BE2C (cell line): ENCODE results near the gene PRXL2B.

Source experiments
- DNase-seq: peaks from one replicate; pipeline ENCODE4 v3.0.0-alpha.2; 2020
- H3K27me3 ChIP-seq: fragments of 250-450 bp; sonication (Bioruptor Pico); 2 replicates; pipeline ENCODE4 v1.5.1; 2020; ENCODE audit warnings: mild to moderate bottlenecking
- H3K36me3 ChIP-seq: fragments of 250-450 bp; sonication (Bioruptor Pico); 2 replicates; pipeline ENCODE4 v1.5.1; 2020; ENCODE audit warnings: mild to moderate bottlenecking
- H3K4me1 ChIP-seq: fragments of 250-450 bp; sonication (Bioruptor Pico); 2 replicates; pipeline ENCODE4 v1.5.1; 2020
- H3K4me3 ChIP-seq: 2 replicates; pipeline ENCODE4 v1.5.1; 2011; ENCODE audit warnings: low read depth, low read length
- H3K9me3 ChIP-seq: fragments of 250-450 bp; sonication (Bioruptor Pico); 2 replicates; pipeline ENCODE4 v1.5.1; 2020
- CTCF ChIP-seq: IDR thresholded peaks from 2 replicates; pipeline ENCODE4 v1.5.1; 2012; ENCODE audit warnings: mild to moderate bottlenecking, low read depth, low read length

PRXL2B gene

GRCh38 chr1:2580691-2581090, 5.9 kb upstream of the PRXL2B start:
- Histone ChIP-seq H3K9me3 (no peaks in the 10 kb centered on the region), H3K27me3 (no peaks in the 10 kb centered on the region), H3K36me3 (no peaks in the 10 kb centered on the region), H3K4me3 (no peak overlapping the region), H3K4me1 (peaks cover 6% of the 10 kb centered on the region)
- no peak for TF ChIP-seq CTCF
- DNase-seq, result no peak

- Histone ChIP-seq H3K4me3 (no peak overlapping the region), H3K4me1 (peaks cover 6% of the 10 kb centered on the region), H3K36me3 (no peaks in the 10 kb centered on the region), H3K27me3 (no peaks in the 10 kb centered on the region), H3K9me3 (no peaks in the 10 kb centered on the region)
- no peak for TF ChIP-seq CTCF
- DNase-seq, result no peak
Observed at GRCh38 chr1:2582391-2582790, 4.2 kb upstream of the PRXL2B start.

- Histone ChIP-seq H3K27me3 (no peaks in the 10 kb centered on the region), H3K9me3 (no peaks in the 10 kb centered on the region), H3K36me3 (no peaks in the 10 kb centered on the region), H3K4me3 (no peak overlapping the region), H3K4me1 (peaks cover 6% of the 10 kb centered on the region)
- no peak for DNase-seq
- no peak for TF ChIP-seq CTCF
Observed at GRCh38 chr1:2583331-2583791, 3.2 kb upstream of the PRXL2B start.

GRCh38 chr1:2583871-2584351, 2.7 kb upstream of the PRXL2B start:
- no peak for DNase-seq
- TF ChIP-seq CTCF, result no peak
- H3K9me3 ChIP-seq, result no peaks in the 10 kb centered on the region
- H3K4me1 ChIP-seq, result peaks cover 6% of the 10 kb centered on the region
- H3K36me3 ChIP-seq, result no peaks in the 10 kb centered on the region
- no peaks in the 10 kb centered on the region for H3K27me3 ChIP-seq
- H3K4me3 ChIP-seq, result no peak overlapping the region

GRCh38 chr1:2584686-2585317, 1.8 kb upstream of the PRXL2B start:
- H3K36me3 ChIP-seq, result no peaks in the 10 kb centered on the region
- DNase-seq, result no peak
- no peaks in the 10 kb centered on the region for H3K9me3 ChIP-seq
- H3K4me3 ChIP-seq, result no peak overlapping the region
- no peak for TF ChIP-seq CTCF
- peaks cover 6% of the 10 kb centered on the region for H3K4me1 ChIP-seq
- H3K27me3 ChIP-seq, result no peaks in the 10 kb centered on the region

GRCh38 chr1:2585318-2586092, 1.1 kb upstream of the PRXL2B start:
- H3K36me3 ChIP-seq, result no peaks in the 10 kb centered on the region
- peak; percentile 39 for DNase-seq
- H3K9me3 ChIP-seq, result no peaks in the 10 kb centered on the region
- TF ChIP-seq CTCF, result no peak
- peaks cover 6% of the 10 kb centered on the region for H3K4me1 ChIP-seq
- peak overlapping the region; percentile 64 for H3K4me3 ChIP-seq
- H3K27me3 ChIP-seq, result no peaks in the 10 kb centered on the region
